ENCODE data around the gene S100A3.

- TF ChIP-seq RAD21 (IDR thresholded peaks at IDR 0.05; ENCODE audit: low read length) (no peak), EZH2phosphoT487 (IDR thresholded peaks at IDR 0.05; ENCODE audit: borderline replicate concordance, low read depth) (no peak), EP300 (IDR thresholded peaks at IDR 0.05; ENCODE audit: borderline replicate concordance in 1 of 2, low read depth in 1 of 2, low read length in 1 of 2) (no peak), CHD2 (IDR thresholded peaks at IDR 0.05; ENCODE audit: low read length, partially characterized antibody) (no peak), CTCF (IDR thresholded peaks at IDR 0.05) (no peak), FOSL2 (IDR thresholded peaks at IDR 0.05; ENCODE audit: borderline replicate concordance, low read depth) (no peak), SMC3 (IDR thresholded peaks at IDR 0.05; ENCODE audit: low read depth, low read length) (no peak), REST (IDR thresholded peaks at IDR 0.05; ENCODE audit: low read depth, low read length) (no peak), ZBTB33 (IDR thresholded peaks at IDR 0.05; ENCODE audit: borderline replicate concordance, low read depth) (no peak), PBX3 (IDR thresholded peaks at IDR 0.05) (no peak), GABPA (IDR thresholded peaks at IDR 0.05; ENCODE audit: low read depth) (no peak), TAF1 (IDR thresholded peaks at IDR 0.05; ENCODE audit: borderline replicate concordance, low read depth, low read length) (no peak), FOXM1 (IDR thresholded peaks at IDR 0.05; ENCODE audit: low read depth) (no peak)
These were observed 7.1 kb downstream of the S100A3 start for GRCh38 chr1:153541641-153542590.
